Suprapubic skin (tissue), 4 donors: ENCODE data around the gene PRDM1. TPM values are rescaled to one million over a fixed set of nuclear protein-coding genes. Genes with fewer than 3 reads are reported as not detected.

Source experiments
- DNase-seq, 2 donors: peaks; one replicate each; pipeline ENCODE4 v3.0.0-alpha.2; 2019; ENCODE audit warnings: low spot score in 2 of 2
- H3K27ac ChIP-seq: fragments of 200-600 bp; sonication (generic); one replicate; pipeline ENCODE4 v1.5.1; 2019
- H3K27me3 ChIP-seq: fragments of 200-600 bp; sonication (generic); one replicate; pipeline ENCODE4 v1.5.1; 2019
- H3K36me3 ChIP-seq: fragments of 200-600 bp; sonication (generic); one replicate; pipeline ENCODE4 v1.5.1; 2019
- H3K4me1 ChIP-seq: fragments of 200-600 bp; sonication (generic); one replicate; pipeline ENCODE4 v1.5.1; 2019
- H3K4me3 ChIP-seq: fragments of 200-600 bp; sonication (generic); one replicate; pipeline ENCODE4 v1.5.1; 2019; ENCODE audit warnings: mild to moderate bottlenecking
- H3K9me3 ChIP-seq: fragments of 200-600 bp; sonication (generic); one replicate; pipeline ENCODE4 v1.5.1; 2019
- CTCF ChIP-seq, 2 donors: fragments of 200-600 bp in 1 of 2; fragments of 450-650 bp in 1 of 2; sonication (generic) in 1 of 2; IDR thresholded peaks; one replicate each; pipeline ENCODE4 v1.5.1; 2016 to 2019; ENCODE audit warnings: antibody characterized with exemption in 2 of 2, mild to moderate bottlenecking in 1 of 2, moderate library complexity in 1 of 2
- EP300 ChIP-seq: sonication (generic); formaldehyde crosslinking; IDR thresholded peaks from one replicate; pipeline ENCODE4 v1.6.1; 2017; ENCODE audit warnings: antibody characterized with exemption
- POLR2A ChIP-seq, 2 donors: fragments of 450-650 bp; IDR thresholded peaks; one replicate each; pipeline ENCODE4 v1.6.1; 2017; ENCODE audit warnings: antibody characterized with exemption in 2 of 2, mild to moderate bottlenecking in 2 of 2, moderate library complexity in 2 of 2
- POLR2AphosphoS5 ChIP-seq, 3 donors: sonication (generic); formaldehyde crosslinking; IDR thresholded peaks; one replicate each; pipeline ENCODE4 v1.6.1; 2017; ENCODE audit warnings: antibody characterized with exemption in 3 of 3
- WGBS: methylation state at CpG from one replicate; pipeline ENCODE4 v1.1.5; 2018; 5-methylcytosine and 5-hydroxymethylcytosine counted together
- total RNA-seq, 4 donors: library from RNA; depleted of rRNA; stranded (reverse); fragments of >200 nt; gene quantifications; one replicate each; pipeline ENCODE4 v1.1.0, GENCODE V29; 2016

The PRDM1 gene
- total RNA-seq, 4 donors from 2014 or later = 10.9 to 47.7 (median 27.8) TPM

GRCh38 chr6:106134087-106134770 lies 48.1 kb downstream of the PRDM1 start:
- WGBS = 77% methylated on average over 17 of the region's 17 CpGs
- no peaks in the 10 kb centered on the region for H3K9me3 ChIP-seq
- no peak overlapping the region for H3K4me3 ChIP-seq
- DNase-seq = no peak
- H3K27ac ChIP-seq = no peak overlapping the region
- no peaks in the 10 kb centered on the region for H3K27me3 ChIP-seq
- H3K36me3 ChIP-seq = no peaks in the 10 kb centered on the region
- no peak for TF ChIP-seq POLR2AphosphoS5 (IDR thresholded peaks at IDR 0.05)
- no peak for TF ChIP-seq EP300
- peaks cover 14% of the 10 kb centered on the region for H3K4me1 ChIP-seq

GRCh38 chr6:106134906-106135634 lies 48.9 kb downstream of the PRDM1 start:
- no peaks in the 10 kb centered on the region for H3K9me3 ChIP-seq
- no peaks in the 10 kb centered on the region for H3K36me3 ChIP-seq
- 68% methylated on average over 18 of the region's 18 CpGs for WGBS
- TF ChIP-seq CTCF (IDR thresholded peaks at IDR 0.05) (no peak), POLR2A (IDR thresholded peaks at IDR 0.05) (no peak), POLR2AphosphoS5 (IDR thresholded peaks at IDR 0.05) (no peak), EP300 (no peak)
- no peak for DNase-seq
- H3K4me1 ChIP-seq = peaks cover 6% of the 10 kb centered on the region
- no peak overlapping the region for H3K4me3 ChIP-seq
- no peaks in the 10 kb centered on the region for H3K27me3 ChIP-seq
- no peak overlapping the region for H3K27ac ChIP-seq

- H3K36me3 ChIP-seq = no peaks in the 10 kb centered on the region
- no peak for DNase-seq
- H3K4me3 ChIP-seq = no peak overlapping the region
- H3K27me3 ChIP-seq = no peaks in the 10 kb centered on the region
- WGBS = 91% methylated on average over 16 of the region's 16 CpGs
- peaks cover 6% of the 10 kb centered on the region for H3K4me1 ChIP-seq
- no peak overlapping the region for H3K27ac ChIP-seq
- TF ChIP-seq POLR2AphosphoS5 (IDR thresholded peaks at IDR 0.05) = no peak
- TF ChIP-seq EP300 = no peak
- no peak for TF ChIP-seq CTCF (IDR thresholded peaks at IDR 0.05)
- no peak for TF ChIP-seq POLR2A (IDR thresholded peaks at IDR 0.05)
- H3K9me3 ChIP-seq = no peaks in the 10 kb centered on the region
These were observed 49.9 kb downstream of the PRDM1 start for GRCh38 chr6:106135911-106136571.

GRCh38 chr6:106136845-106137244 lies 50.7 kb downstream of the PRDM1 start:
- 98% methylated on average over 5 of the region's 5 CpGs for WGBS
- Histone ChIP-seq H3K4me1 (peaks cover 6% of the 10 kb centered on the region), H3K36me3 (no peaks in the 10 kb centered on the region), H3K27me3 (no peaks in the 10 kb centered on the region), H3K27ac (no peak overlapping the region), H3K4me3 (no peak overlapping the region), H3K9me3 (no peaks in the 10 kb centered on the region)
- DNase-seq = no peak
- no peak for TF ChIP-seq CTCF (IDR thresholded peaks at IDR 0.05)
- TF ChIP-seq POLR2AphosphoS5 (IDR thresholded peaks at IDR 0.05) = no peak
- TF ChIP-seq EP300 = no peak
- no peak for TF ChIP-seq POLR2A (IDR thresholded peaks at IDR 0.05)

- 85% methylated on average over 6 of the region's 6 CpGs for WGBS
- no peaks in the 10 kb centered on the region for H3K27me3 ChIP-seq
- H3K4me3 ChIP-seq = no peak overlapping the region
- no peak overlapping the region for H3K27ac ChIP-seq
- no peak for DNase-seq
- H3K9me3 ChIP-seq = no peaks in the 10 kb centered on the region
- H3K36me3 ChIP-seq = no peaks in the 10 kb centered on the region
- TF ChIP-seq CTCF (IDR thresholded peaks at IDR 0.05) = no peak
- TF ChIP-seq POLR2AphosphoS5 (IDR thresholded peaks at IDR 0.05) = no peak
- TF ChIP-seq EP300 = no peak
- TF ChIP-seq POLR2A (IDR thresholded peaks at IDR 0.05) = no peak
- peaks cover 6% of the 10 kb centered on the region for H3K4me1 ChIP-seq
These were observed 52.0 kb downstream of the PRDM1 start for GRCh38 chr6:106138151-106138550.
